ENCODE measurements around the gene NOVA2. TPM values are rescaled to one million over a fixed set of nuclear protein-coding genes. Genes with fewer than 3 reads are reported as not detected.

NOVA2 gene
- total and polyA plus RNA-seq, 9 of the 15 experiments (the other 6 are each of a cell fraction or from before 2014, with no cell fraction given), result not detected

GRCh38 chr19:45927565-45928261 lies 46.0 kb downstream of the NOVA2 start (continued):
- TF ChIP-seq, protein P1, sequence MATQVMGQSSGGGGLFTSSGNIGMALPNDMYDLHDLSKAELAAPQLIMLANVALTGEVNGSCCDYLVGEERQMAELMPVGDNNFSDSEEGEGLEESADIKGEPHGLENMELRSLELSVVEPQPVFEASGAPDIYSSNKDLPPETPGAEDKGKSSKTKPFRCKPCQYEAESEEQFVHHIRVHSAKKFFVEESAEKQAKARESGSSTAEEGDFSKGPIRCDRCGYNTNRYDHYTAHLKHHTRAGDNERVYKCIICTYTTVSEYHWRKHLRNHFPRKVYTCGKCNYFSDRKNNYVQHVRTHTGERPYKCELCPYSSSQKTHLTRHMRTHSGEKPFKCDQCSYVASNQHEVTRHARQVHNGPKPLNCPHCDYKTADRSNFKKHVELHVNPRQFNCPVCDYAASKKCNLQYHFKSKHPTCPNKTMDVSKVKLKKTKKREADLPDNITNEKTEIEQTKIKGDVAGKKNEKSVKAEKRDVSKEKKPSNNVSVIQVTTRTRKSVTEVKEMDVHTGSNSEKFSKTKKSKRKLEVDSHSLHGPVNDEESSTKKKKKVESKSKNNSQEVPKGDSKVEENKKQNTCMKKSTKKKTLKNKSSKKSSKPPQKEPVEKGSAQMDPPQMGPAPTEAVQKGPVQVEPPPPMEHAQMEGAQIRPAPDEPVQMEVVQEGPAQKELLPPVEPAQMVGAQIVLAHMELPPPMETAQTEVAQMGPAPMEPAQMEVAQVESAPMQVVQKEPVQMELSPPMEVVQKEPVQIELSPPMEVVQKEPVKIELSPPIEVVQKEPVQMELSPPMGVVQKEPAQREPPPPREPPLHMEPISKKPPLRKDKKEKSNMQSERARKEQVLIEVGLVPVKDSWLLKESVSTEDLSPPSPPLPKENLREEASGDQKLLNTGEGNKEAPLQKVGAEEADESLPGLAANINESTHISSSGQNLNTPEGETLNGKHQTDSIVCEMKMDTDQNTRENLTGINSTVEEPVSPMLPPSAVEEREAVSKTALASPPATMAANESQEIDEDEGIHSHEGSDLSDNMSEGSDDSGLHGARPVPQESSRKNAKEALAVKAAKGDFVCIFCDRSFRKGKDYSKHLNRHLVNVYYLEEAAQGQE (IDR thresholded peaks at IDR 0.05; ENCODE audit: borderline replicate concordance), result peak; percentile 59
- TF ChIP-seq, protein P1 (CRISPR knock-in tag; IDR thresholded peaks at IDR 0.05; ENCODE audit: low read depth), result no peak
- no peak for TF ChIP-seq ATF3 (IDR thresholded peaks at IDR 0.05)
- peak; percentile 59; the same call in 1 of the 2 replicates for TF ChIP-seq ATF3 (CRISPR knock-in tag; conservative IDR thresholded peaks at IDR 0.05)
- TF ChIP-seq SOX6 (IDR thresholded peaks at IDR 0.05), result no peak; the same call in 1 of the 2 replicates
- no peak for TF ChIP-seq HDAC8 (tag; IDR thresholded peaks at IDR 0.05)
- no peak for TF ChIP-seq HES1 (IDR thresholded peaks at IDR 0.05; ENCODE audit: low read depth)
- TF ChIP-seq SAP30 (IDR thresholded peaks at IDR 0.05; ENCODE audit: borderline replicate concordance, insufficient read depth, low read depth, low read length, poor library complexity, severe bottlenecking), result peak; percentile 84
- no peak for TF ChIP-seq CREBBP (IDR thresholded peaks at IDR 0.05; ENCODE audit: low read depth, low read length)
- no peak for TF ChIP-seq RNF219 (CRISPR knock-in tag; IDR thresholded peaks at IDR 0.05)
- peak; percentile 61; the same call in 1 of the 2 replicates for TF ChIP-seq PML (IDR thresholded peaks at IDR 0.05; ENCODE audit: low read length)
- TF ChIP-seq TAF15 (IDR thresholded peaks at IDR 0.05; ENCODE audit: low read depth, low read length), result no peak
- TF ChIP-seq ZNF76 (CRISPR knock-in tag; IDR thresholded peaks at IDR 0.05; ENCODE audit: borderline replicate concordance), result no peak
